H1 (cell line): ENCODE results near the gene LANCL3. TPM values are rescaled to one million over a fixed set of nuclear protein-coding genes. Genes with fewer than 3 reads are reported as not detected.

Experiments used
- CTCF ChIA-PET: fragments of 300-600 bp; sonication (Branson Sonifier 250); formaldehyde crosslinking; loops from one replicate; lab custom pipeline; 2021; ENCODE audit not compliant: partially characterized antibody; lab: Charles Lee
- POLR2A ChIA-PET: fragments of 300-600 bp; sonication (Branson Sonifier 250); formaldehyde crosslinking; loops from one replicate; lab custom pipeline; 2021; ENCODE audit warnings: inconsistent platforms; ENCODE audit not compliant: partially characterized antibody; lab: Charles Lee
- DNase-seq, 2 experiments: peaks; one replicate each; pipeline versions ENCODE4 v3.0.0 to v3.0.0-alpha.2; 2010 to 2022; ENCODE audit warnings: low spot score in 2 of 2, low read depth in 1 of 2, mixed read lengths in 1 of 2
- FAIRE-seq: peaks from 2 replicates; lab custom pipeline; 2011; peaks lifted over from hg19 to GRCh38; lab: Jason Lieb, UNC
- H2AFZ ChIP-seq: 2 replicates; pipeline ENCODE4 v1.8.1; 2012; ENCODE audit warnings: low read length, inconsistent platforms
- H2AK5ac ChIP-seq: 2 replicates; pipeline ENCODE4 v1.6.1; 2013; ENCODE audit warnings: low read depth, low read length
- H2BK120ac ChIP-seq: replicated peaks from 2 replicates; pipeline ENCODE3; 2013; ENCODE audit warnings: low read depth, low read length, inconsistent platforms
- H2BK12ac ChIP-seq: 2 replicates; pipeline ENCODE4 v1.6.1; 2013; ENCODE audit warnings: low read depth, low read length
- H2BK15ac ChIP-seq: 2 replicates; pipeline ENCODE4 v1.6.1; 2013; ENCODE audit warnings: low read length
- H2BK20ac ChIP-seq: 2 replicates; pipeline ENCODE4 v1.6.1; 2013; ENCODE audit warnings: low read length
- H2BK5ac ChIP-seq: 2 replicates; pipeline ENCODE4 v1.6.1; 2013; ENCODE audit warnings: low read depth, low read length
- H3K14ac ChIP-seq: 2 replicates; pipeline ENCODE4 v1.6.1; 2013; ENCODE audit warnings: inconsistent platforms; ENCODE audit not compliant: insufficient read length
- H3K18ac ChIP-seq: 2 replicates; pipeline ENCODE4 v1.6.1; 2013; ENCODE audit warnings: low read length; ENCODE audit errors: extremely low read depth
- H3K23ac ChIP-seq: 2 replicates; pipeline ENCODE4 v1.6.1; 2013; ENCODE audit warnings: inconsistent platforms; ENCODE audit not compliant: insufficient read length
- H3K23me2 ChIP-seq: 2 replicates; pipeline ENCODE4 v1.6.1; 2013; ENCODE audit warnings: low read depth, low read length
- H3K27ac ChIP-seq: 2 replicates; pipeline ENCODE4 v1.6.1; 2011; ENCODE audit warnings: low read depth, low read length, inconsistent platforms
- H3K27me3 ChIP-seq, 4 experiments: replicated peaks in 1 of 4; 1 replicate in 1 of 4; 2 replicates in 3 of 4; pipeline versions ENCODE4 v1.6.1 to v1.8.1; 2011 to 2013; ENCODE audit warnings: low read length in 3 of 4, mild to moderate bottlenecking in 3 of 4, inconsistent platforms in 2 of 4, mixed read lengths in 2 of 4, moderate library complexity in 1 of 4; ENCODE audit not compliant: control insufficient read depth in 3 of 4, insufficient read depth in 3 of 4; ENCODE audit errors: extremely low read depth in 1 of 4
- H3K36me3 ChIP-seq, 4 experiments: 2 replicates each; pipeline versions ENCODE4 v1.6.1 to v1.8.1; 2011 to 2013; ENCODE audit warnings: mild to moderate bottlenecking in 4 of 4, low read length in 3 of 4, moderate library complexity in 2 of 4, control low read depth in 1 of 4, inconsistent platforms in 1 of 4; ENCODE audit not compliant: insufficient read depth in 4 of 4, control insufficient read depth in 2 of 4
- H3K4ac ChIP-seq: replicated peaks from 2 replicates; pipeline ENCODE3; 2013; ENCODE audit warnings: low read length, low read depth, mixed read lengths, inconsistent platforms; ENCODE audit not compliant: insufficient read length
- H3K4me1 ChIP-seq, 4 experiments: replicated peaks in 1 of 4; 1 replicate in 1 of 4; 2 replicates in 3 of 4; pipeline versions ENCODE4 v1.6.1 to v1.8.1; 2011 to 2013; ENCODE audit warnings: low read length in 3 of 4, inconsistent platforms in 2 of 4, mixed read lengths in 1 of 4; ENCODE audit not compliant: insufficient read depth in 4 of 4, control insufficient read depth in 3 of 4
- H3K4me2 ChIP-seq, 2 experiments: 2 replicates each; pipeline versions ENCODE4 v1.6.1 to v1.8.1; 2011 to 2013; ENCODE audit warnings: low read depth in 2 of 2, low read length in 2 of 2, control low read depth in 1 of 2, inconsistent platforms in 1 of 2, mild to moderate bottlenecking in 1 of 2; ENCODE audit not compliant: insufficient read depth in 1 of 2
- H3K4me3 ChIP-seq, 4 experiments: fragments of 200-600, 300-600 bp in 1 of 4; sonication (generic), shearing (Covaris generic), sonication (Bioruptor Twin) in 1 of 4; 2 replicates each; pipeline versions ENCODE4 v1.5.1 to v1.8.1; 2011 to 2016; ENCODE audit warnings: low read length in 4 of 4, low read depth in 3 of 4, control low read depth in 2 of 4, inconsistent platforms in 2 of 4, mild to moderate bottlenecking in 2 of 4, mixed read lengths in 1 of 4, moderate library complexity in 1 of 4; ENCODE audit not compliant: insufficient read depth in 2 of 4; ENCODE audit errors: extremely low read depth in 1 of 4
- H3K56ac ChIP-seq: replicated peaks from 2 replicates; pipeline ENCODE3; 2013; ENCODE audit warnings: low read depth, mild to moderate bottlenecking, mixed read lengths, low read length, inconsistent platforms; ENCODE audit not compliant: insufficient read length
- H3K79me1 ChIP-seq: 2 replicates; pipeline ENCODE4 v1.6.1; 2013; ENCODE audit warnings: low read depth, low read length, control low read depth
- H3K79me2 ChIP-seq, 2 experiments: 2 replicates each; pipeline versions ENCODE4 v1.6.1 to v1.8.1; 2012 to 2013; ENCODE audit warnings: low read length in 2 of 2, mild to moderate bottlenecking in 2 of 2, inconsistent platforms in 1 of 2; ENCODE audit not compliant: insufficient read depth in 2 of 2, control insufficient read depth in 1 of 2
- H3K9ac ChIP-seq, 4 experiments: replicated peaks in 1 of 4; 1 replicate in 1 of 4; 2 replicates in 3 of 4; pipeline versions ENCODE4 v1.6.1 to v1.8.1; 2011 to 2013; ENCODE audit warnings: low read depth in 3 of 4, low read length in 3 of 4, control low read depth in 2 of 4, mild to moderate bottlenecking in 2 of 4, moderate library complexity in 2 of 4, inconsistent platforms in 1 of 4; ENCODE audit errors: extremely low read depth in 1 of 4
- H3K9me3 ChIP-seq, 2 experiments: 2 replicates each; pipeline versions ENCODE4 v1.6.1 to v1.8.1; 2012 to 2013; ENCODE audit warnings: mild to moderate bottlenecking in 2 of 2, moderate library complexity in 2 of 2, control low read depth in 1 of 2, inconsistent platforms in 1 of 2, low read depth in 1 of 2, low read length in 1 of 2, mixed read lengths in 1 of 2; ENCODE audit not compliant: insufficient read depth in 2 of 2
- H4K20me1 ChIP-seq, 2 experiments: replicated peaks in 1 of 2; 2 replicates each; pipeline versions ENCODE3 to v1.8.1; 2011 to 2013; ENCODE audit warnings: inconsistent platforms in 2 of 2, low read length in 2 of 2, mild to moderate bottlenecking in 1 of 2; ENCODE audit not compliant: insufficient read depth in 2 of 2, control insufficient read depth in 1 of 2
- H4K5ac ChIP-seq: 2 replicates; pipeline ENCODE4 v1.6.1; 2013; ENCODE audit warnings: low read length, low read depth, mixed read lengths, inconsistent platforms; ENCODE audit not compliant: insufficient read length
- H4K8ac ChIP-seq: 2 replicates; pipeline ENCODE4 v1.8.0; 2013; ENCODE audit warnings: mild to moderate bottlenecking, moderate library complexity, low read length, inconsistent platforms; ENCODE audit not compliant: insufficient read depth; ENCODE audit errors: extremely low read depth
- H4K91ac ChIP-seq: replicated peaks from 2 replicates; pipeline ENCODE3; 2013; ENCODE audit warnings: low read length, mixed read lengths, inconsistent platforms; ENCODE audit not compliant: insufficient read length
- BCL11A ChIP-seq, 2 experiments: IDR thresholded peaks; one replicate each; pipeline ENCODE4 v1.6.1; 2011; ENCODE audit warnings: low read depth in 2 of 2, low read length in 2 of 2, mild to moderate bottlenecking in 2 of 2
- CBX8 ChIP-seq: fragments of 300-800, 300-1000 bp; sonication (generic); IDR thresholded peaks from 2 replicates; pipeline ENCODE4 v1.7.1; 2016; ENCODE audit warnings: low read depth, low read length, borderline replicate concordance
- EP300 ChIP-seq, 2 experiments: IDR thresholded peaks; 1 replicate in 1 of 2; 2 replicates in 1 of 2; pipeline ENCODE4 v1.6.1; 2011 to 2012; ENCODE audit warnings: low read depth in 2 of 2, low read length in 2 of 2, mild to moderate bottlenecking in 2 of 2, borderline replicate concordance in 1 of 2, inconsistent platforms in 1 of 2, moderate library complexity in 1 of 2
- HDAC2 ChIP-seq, 2 experiments: fragments of 300-600 bp in 1 of 2; sonication (generic) in 1 of 2; IDR thresholded peaks; 2 replicates each; pipeline ENCODE4 v1.6.1; 2011 to 2012; ENCODE audit warnings: low read depth in 2 of 2, low read length in 2 of 2, mild to moderate bottlenecking in 2 of 2, moderate library complexity in 2 of 2, borderline replicate concordance in 1 of 2, inconsistent platforms in 1 of 2
- KDM1A ChIP-seq: fragments of 200-600, 300-600 bp; sonication (generic); IDR thresholded peaks from 2 replicates; pipeline ENCODE4 v1.7.1; 2016; ENCODE audit warnings: mild to moderate bottlenecking, low read length, borderline replicate concordance
- KDM5A ChIP-seq: fragments of 200-600 bp; IDR thresholded peaks from 2 replicates; pipeline ENCODE4 v1.7.1; 2012; ENCODE audit warnings: mild to moderate bottlenecking, low read length, inconsistent platforms, mixed read lengths
- PHF8 ChIP-seq: fragments of 200-600 bp; sonication (generic); conservative IDR thresholded peaks from 2 replicates; pipeline ENCODE4 v1.7.1; 2012; ENCODE audit warnings: low read depth, mild to moderate bottlenecking, inconsistent platforms, low read length, moderate library complexity
- SIX5 ChIP-seq: IDR thresholded peaks from 2 replicates; pipeline ENCODE4 v1.6.1; 2011; ENCODE audit warnings: mild to moderate bottlenecking, low read depth, low read length
- TAF1 ChIP-seq: IDR thresholded peaks from 2 replicates; pipeline ENCODE4 v1.6.1; 2011; ENCODE audit warnings: mild to moderate bottlenecking, low read depth, low read length
- TBP ChIP-seq: IDR thresholded peaks from 2 replicates; pipeline ENCODE4 v1.6.1; 2011; ENCODE audit warnings: low read depth, low read length, improper control_type of control experiment
- YY1 ChIP-seq: IDR thresholded peaks from 2 replicates; pipeline ENCODE4 v1.6.1; 2011; ENCODE audit warnings: low read depth, mild to moderate bottlenecking, low read length
- WGBS, 2 experiments: shearing (Covaris generic) in 1 of 2; methylation state at CpG; one replicate each; pipeline versions ENCODE4 v1.1.6 to v1.1.7; 2013 to 2015; ENCODE audit warnings: low lambda C conversion rate in 2 of 2, mixed read lengths in 2 of 2, inconsistent platforms in 1 of 2, low coverage in 1 of 2, missing lambda C conversion rate in 1 of 2; ENCODE audit not compliant: insufficient replicate concordance in 2 of 2, insufficient coverage in 1 of 2, insufficient read length in 1 of 2; ENCODE audit errors: extremely low coverage in 1 of 2, missing lambda C conversion rate in 1 of 2; 5-methylcytosine and 5-hydroxymethylcytosine counted together
- polyA plus RNA-seq, 7 experiments: library from polyadenylated mRNA; depleted of rRNA in 3 of 7; stranded (reverse) in 5 of 7; unstranded in 2 of 7; fragments of >200 nt in 5 of 7; fragments of 200-250 nt in 2 of 7; gene quantifications; 1 replicate in 5 of 7; 2 replicates in 1 of 7; 4 replicates in 1 of 7; pipeline versions ENCODE4 v1.2.1 to v1.2.3, GENCODE V29; 2011 to 2013; ENCODE audit warnings: missing spikeins in 2 of 7, mixed read lengths in 2 of 7
- total RNA-seq: library from RNA; stranded (reverse); fragmentation: NEBNext Ultra II Directional; extraction: Animal tissue kit (Norgen Biotek cat#: 25700); gene quantifications from 2 replicates; pipeline ENCODE4 v1.2.1, GENCODE V29; 2021
- TF ChIP-seq, protein P1 (sequence below): IDR thresholded peaks from 2 replicates; pipeline ENCODE4 v1.6.1; 2012; ENCODE audit warnings: low read length, inconsistent platforms

The LANCL3 gene
- total and polyA plus RNA-seq, 2 of the 8 experiments (the other 6 are each of a cell fraction or from before 2014, with no cell fraction given), result 0.11 to 0.37 TPM

GRCh38 chrX:37679230-37679629 is 107.8 kb downstream of the LANCL3 start:
- Histone ChIP-seq H3K56ac (no peak overlapping the region), H2BK20ac (no peak overlapping the region), H4K5ac (no peak overlapping the region), H2AFZ (no peak overlapping the region), H2BK5ac (no peak overlapping the region), H3K4ac (no peak overlapping the region), H3K9ac (no peak overlapping the region), H2BK15ac (no peak overlapping the region), H2BK12ac (no peak overlapping the region), H3K4me1 (peaks cover 0 to 3% (median 0%) of the 10 kb centered on the region in 4 experiments; a peak in 1 of 7 replicates), H3K18ac (no peak overlapping the region), H3K23me2 (no peaks in the 10 kb centered on the region), H3K14ac (no peak overlapping the region), H2AK5ac (no peak overlapping the region), H3K9me3 (no peaks in the 10 kb centered on the region), H3K4me2 (no peak overlapping the region), H3K27ac (no peak overlapping the region), H4K20me1 (no peaks in the 10 kb centered on the region), H3K36me3 (no peaks in the 10 kb centered on the region), H2BK120ac (no peak overlapping the region), H4K8ac (no peak overlapping the region), H3K27me3 (no peaks in the 10 kb centered on the region), H3K23ac (no peak overlapping the region), H3K79me2 (no peaks in the 10 kb centered on the region), H4K91ac (no peak overlapping the region), H3K79me1 (no peaks in the 10 kb centered on the region), H3K4me3 (no peak overlapping the region)
- ChIA-PET POLR2A (no interaction called here), CTCF (interaction anchor here (0.8 kb wide), 1 partner anchor 20 kb away, joined by 3 read pairs; no protein-coding TSS in a partner anchor)
- DNase-seq (no peak), FAIRE-seq (no peak)
- WGBS, 2 experiments, result 75% methylated on average over 1 of the region's 1 CpG; no CpG with 5 or more reads in 1 of the 2 experiments
- no peak for TF ChIP-seq BCL11A (IDR thresholded peaks at IDR 0.05; ENCODE audit: low read depth in 2 of 2, low read length in 2 of 2)
- no peak for TF ChIP-seq CBX8
- no peak for TF ChIP-seq SIX5
- no peak for TF ChIP-seq TAF1
- no peak for TF ChIP-seq YY1
- TF ChIP-seq HDAC2 (IDR thresholded peaks at IDR 0.05; ENCODE audit: borderline replicate concordance in 1 of 2, low read depth in 2 of 2, low read length in 2 of 2), result no peak
- TF ChIP-seq EP300 (IDR thresholded peaks at IDR 0.05; ENCODE audit: borderline replicate concordance in 1 of 2, low read depth in 2 of 2, low read length in 2 of 2), result no peak
- TF ChIP-seq PHF8, result no peak
- TF ChIP-seq TBP, result no peak
- no peak for TF ChIP-seq KDM5A
- TF ChIP-seq, protein P1, sequence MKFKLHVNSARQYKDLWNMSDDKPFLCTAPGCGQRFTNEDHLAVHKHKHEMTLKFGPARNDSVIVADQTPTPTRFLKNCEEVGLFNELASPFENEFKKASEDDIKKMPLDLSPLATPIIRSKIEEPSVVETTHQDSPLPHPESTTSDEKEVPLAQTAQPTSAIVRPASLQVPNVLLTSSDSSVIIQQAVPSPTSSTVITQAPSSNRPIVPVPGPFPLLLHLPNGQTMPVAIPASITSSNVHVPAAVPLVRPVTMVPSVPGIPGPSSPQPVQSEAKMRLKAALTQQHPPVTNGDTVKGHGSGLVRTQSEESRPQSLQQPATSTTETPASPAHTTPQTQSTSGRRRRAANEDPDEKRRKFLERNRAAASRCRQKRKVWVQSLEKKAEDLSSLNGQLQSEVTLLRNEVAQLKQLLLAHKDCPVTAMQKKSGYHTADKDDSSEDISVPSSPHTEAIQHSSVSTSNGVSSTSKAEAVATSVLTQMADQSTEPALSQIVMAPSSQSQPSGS, result no peak
- no peak for TF ChIP-seq KDM1A
